Mucosa of descending colon (tissue), 3 donors: ENCODE data around the gene CRNKL1. TPM values are rescaled to one million over a fixed set of nuclear protein-coding genes. Genes with fewer than 3 reads are reported as not detected.
A peak's percentile ranks its signal among the peaks of the same experiment; 100 is the strongest.

Experiments used
- ATAC-seq: fragments of 200-7000 bp; cut with Tn5 transposase; one replicate; pipeline ENCODE4 v1.9.1; 2020; ENCODE audit warnings: mild to moderate bottlenecking, moderate library complexity
- DNase-seq, 3 donors: peaks; one replicate each; pipeline ENCODE4 v3.0.0-alpha.2; 2020
- H3K36me3 ChIP-seq: fragments of 200-600 bp; one replicate; pipeline ENCODE4 v1.8.0; 2021; ENCODE audit warnings: low read depth, mild to moderate bottlenecking
- H3K4me1 ChIP-seq: fragments of 200-600 bp; one replicate; pipeline ENCODE4 v1.8.0; 2021; ENCODE audit warnings: low read depth, mild to moderate bottlenecking
- H3K4me3 ChIP-seq: fragments of 200-600 bp; one replicate; pipeline ENCODE4 v1.8.0; 2021; ENCODE audit warnings: mild to moderate bottlenecking
- H3K9me3 ChIP-seq: fragments of 200-600 bp; one replicate; pipeline ENCODE4 v1.8.0; 2021; ENCODE audit warnings: mild to moderate bottlenecking
- CTCF ChIP-seq: fragments of 200-600 bp; IDR thresholded peaks from one replicate; pipeline ENCODE4 v1.8.0; 2022; ENCODE audit warnings: antibody characterized with exemption, mild to moderate bottlenecking
- intact Hi-C, 2 donors: fragments of 100-400 bp; cut with DNase I in 1 of 2; cut with micrococcal nuclease in 1 of 2; formaldehyde crosslinking; loops; one replicate each; pipeline versions ENCODE4 v1.11.0 to v1.11.1; 2022; cut with DNase I, micrococcal nuclease
- total RNA-seq, 3 donors: library from RNA; stranded (reverse); fragmentation: NEBNext Ultra II Directional in 2 of 3; extraction: Animal tissue kit (Norgen Biotek cat#: 25700) in 2 of 3; gene quantifications; one replicate each; pipeline versions ENCODE4 v1.2.1 to v1.2.4, GENCODE V29; 2021 to 2023
- donor health status: DM: no; HTN: no; CAD: no; lungs with moderate emphysema.
- donor health status: DM: no; HTN: no; CAD: no.
- donor health status: DM: no; HTN: yes; CAD: no.

The CRNKL1 gene
- total RNA-seq, 3 donors from 2014 or later: 18.2 to 25.1 (median 21.7) TPM

DNA sequence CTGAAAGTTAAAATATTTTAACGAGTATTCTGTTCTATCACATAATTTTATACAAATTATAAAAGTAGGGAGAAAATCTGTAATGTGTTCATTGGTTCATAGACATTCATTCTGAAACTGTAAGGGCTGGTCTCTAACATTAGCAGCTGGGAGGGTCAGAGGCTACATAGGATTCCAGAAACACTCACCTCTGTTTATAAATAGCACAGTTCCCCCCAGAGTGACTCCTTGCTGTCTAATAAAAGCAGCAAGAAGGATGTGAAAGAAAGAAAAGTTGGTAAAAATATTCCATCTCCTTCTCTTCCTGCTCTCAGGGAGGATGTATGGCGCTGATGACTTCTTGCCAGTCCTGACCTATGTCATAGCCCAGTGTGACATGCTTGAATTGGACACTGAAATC, 60.4 kb downstream of the CRNKL1 start:
- Histone ChIP-seq H3K4me3 (no peak overlapping the region), H3K4me1 (peaks cover 10% of the 10 kb centered on the region), H3K36me3 (no peaks in the 10 kb centered on the region), H3K9me3 (no peaks in the 10 kb centered on the region)
- intact Hi-C loops: loop anchor here in 1 of 2 donors (10.0 kb wide), 1 partner anchor 207 kb away; no protein-coding TSS in a partner anchor
- TF ChIP-seq CTCF: no peak
- DNase-seq: no peak
- ATAC-seq: no peak

GRCh38 chr20:19991308-19991707, 61.0 kb downstream of the CRNKL1 start:
- ATAC-seq: no peak
- Histone ChIP-seq H3K36me3 (no peaks in the 10 kb centered on the region), H3K4me1 (peaks cover 10% of the 10 kb centered on the region), H3K4me3 (no peak overlapping the region), H3K9me3 (no peaks in the 10 kb centered on the region)
- intact Hi-C loops: loop anchor here in 1 of 2 donors (10.0 kb wide), 1 partner anchor 207 kb away; no protein-coding TSS in a partner anchor
- DNase-seq: no peak
- no peak for TF ChIP-seq CTCF

DNA sequence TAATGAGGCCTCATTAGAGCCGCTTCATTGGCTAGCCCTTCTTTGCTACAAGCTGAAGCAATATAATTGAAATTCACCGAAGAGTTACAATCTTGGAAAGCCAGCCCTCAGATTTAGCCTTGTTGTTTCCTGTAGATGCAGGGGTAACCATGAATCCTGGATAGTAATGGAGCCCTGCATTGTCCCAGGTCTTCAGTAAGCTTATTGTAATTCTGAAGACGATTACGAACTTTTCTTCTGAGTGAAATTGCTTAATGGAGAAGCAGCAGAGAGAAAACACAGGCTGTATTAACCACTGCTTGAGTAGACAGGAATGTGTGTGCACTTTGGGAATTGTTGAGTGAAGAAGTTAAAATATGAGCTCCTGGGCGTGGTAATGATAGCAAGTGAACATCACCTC, 61.4 kb downstream of the CRNKL1 start:
- ATAC-seq: no peak
- DNase-seq: no peak
- H3K36me3 ChIP-seq: no peaks in the 10 kb centered on the region
- no peak overlapping the region for H3K4me3 ChIP-seq
- peaks cover 10% of the 10 kb centered on the region for H3K4me1 ChIP-seq
- intact Hi-C loops: loop anchor here in 1 of 2 donors (10.0 kb wide), 1 partner anchor 206 kb away; no protein-coding TSS in a partner anchor
- no peaks in the 10 kb centered on the region for H3K9me3 ChIP-seq
- TF ChIP-seq CTCF: no peak

GRCh38 chr20:19987046-19987445, 65.2 kb downstream of the CRNKL1 start:
- ATAC-seq (no peak), DNase-seq (no peak)
- no peak overlapping the region for H3K4me3 ChIP-seq
- H3K36me3 ChIP-seq: no peaks in the 10 kb centered on the region
- H3K4me1 ChIP-seq: peaks cover 5% of the 10 kb centered on the region
- H3K9me3 ChIP-seq: no peaks in the 10 kb centered on the region
- TF ChIP-seq CTCF: no peak
- intact Hi-C loops: no loop called here

- Histone ChIP-seq H3K4me3 (no peak overlapping the region), H3K4me1 (peaks cover 5% of the 10 kb centered on the region), H3K9me3 (no peaks in the 10 kb centered on the region), H3K36me3 (no peaks in the 10 kb centered on the region)
- ATAC-seq (peak; percentile 28), DNase-seq (no peak)
- no peak for TF ChIP-seq CTCF
- intact Hi-C loops: no loop called here
Measured at GRCh38 chr20:19986419-19986818, 65.8 kb downstream of the CRNKL1 start.

Other genes starting within 250 kb of the CRNKL1 start
- gene NAA20, start 35.1 kb downstream of the CRNKL1 start, total RNA-seq: 10 to 100 TPM; 38.7 to 46.6 (median 42.3) TPM
- gene CFAP61, start 66 bp upstream of the CRNKL1 start, total RNA-seq: under 1 TPM in 2 of 3 donors, not detected in 1; 0.35 to 0.79 TPM